HG02970 (cell line): ENCODE measurements around the gene C11orf52.

ENCODE experiments used
- ATAC-seq: cut with Tn5 transposase; IDR thresholded peaks from one replicate; pipeline ENCODE4 v1.9.1; 2021; ENCODE audit warnings: mild to moderate bottlenecking, moderate library complexity, moderate number of reproducible peaks; ENCODE audit not compliant: unreplicated experiment, low FRiP score

C11orf52 gene

GRCh38 chr11:111969344-111969743 is 50.6 kb downstream of the C11orf52 start:
- ATAC-seq = no peak

- ATAC-seq = no peak
Measured at GRCh38 chr11:111974446-111974845, 55.7 kb downstream of the C11orf52 start.

- no peak for ATAC-seq
Measured at GRCh38 chr11:111975076-111975806, 56.5 kb downstream of the C11orf52 start.

GRCh38 chr11:111976119-111976766 is 57.5 kb downstream of the C11orf52 start:
- ATAC-seq = no peak
